ENCODE data around the gene HBD. TPM values are rescaled to one million over a fixed set of nuclear protein-coding genes. Genes with fewer than 3 reads are reported as not detected.

The HBD gene
- polyA plus RNA-seq, 2 of the 4 experiments (the other 2 are of a cell fraction) = not detected

DNA sequence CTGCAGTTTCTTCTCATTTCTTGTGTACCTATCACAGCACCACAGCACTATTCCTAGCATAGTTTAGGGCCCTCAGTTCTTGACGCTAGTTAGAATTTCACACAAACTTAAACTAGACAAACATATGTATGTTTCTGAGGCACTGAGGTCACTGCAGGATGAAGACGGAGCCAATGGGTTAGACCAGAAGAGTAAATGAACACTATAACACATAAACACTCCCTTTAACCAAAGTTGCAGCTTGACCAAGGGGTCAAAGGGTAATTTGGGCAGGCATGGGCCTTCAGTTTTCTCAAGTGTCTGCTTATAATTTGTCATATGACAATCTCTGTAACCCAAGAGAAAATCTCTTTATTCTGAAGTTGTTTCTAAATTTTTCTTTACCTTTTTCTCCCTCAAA is 48.3 kb upstream of the HBD start:
- ATAC-seq (no peak), FAIRE-seq (no peak), DNase-seq (ENCODE audit: low read depth in 1 of 2, low spot score in 1 of 2) (no peak)
- no peaks in the 10 kb centered on the region for H3K9me3 ChIP-seq
- peaks cover 18% of the 10 kb centered on the region for H3K4me1 ChIP-seq
- 91% methylated on average over 2 of the region's 2 CpGs for WGBS (ENCODE audit: missing lambda C conversion rate)
- ChIA-PET CTCF (interaction anchor here (1.0 to 3.0 kb wide), 2 partner anchors 8 to 85 kb away, joined by 3 to 13 read pairs; no protein-coding TSS in a partner anchor), POLR2A (no interaction called here)
- H3K4me3 ChIP-seq = no peak overlapping the region
- TF ChIP-seq, protein P1, sequence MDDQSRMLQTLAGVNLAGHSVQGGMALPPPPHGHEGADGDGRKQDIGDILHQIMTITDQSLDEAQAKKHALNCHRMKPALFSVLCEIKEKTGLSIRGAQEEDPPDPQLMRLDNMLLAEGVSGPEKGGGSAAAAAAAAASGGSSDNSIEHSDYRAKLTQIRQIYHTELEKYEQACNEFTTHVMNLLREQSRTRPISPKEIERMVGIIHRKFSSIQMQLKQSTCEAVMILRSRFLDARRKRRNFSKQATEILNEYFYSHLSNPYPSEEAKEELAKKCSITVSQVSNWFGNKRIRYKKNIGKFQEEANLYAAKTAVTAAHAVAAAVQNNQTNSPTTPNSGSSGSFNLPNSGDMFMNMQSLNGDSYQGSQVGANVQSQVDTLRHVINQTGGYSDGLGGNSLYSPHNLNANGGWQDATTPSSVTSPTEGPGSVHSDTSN (IDR thresholded peaks at IDR 0.05) = no peak
- TF ChIP-seq ZNF302 (CRISPR knock-in tag; IDR thresholded peaks at IDR 0.05) = no peak
- TF ChIP-seq HOXB13 (CRISPR knock-in tag; IDR thresholded peaks at IDR 0.05; ENCODE audit: low read depth) = no peak
- no peak for TF ChIP-seq GATA3 (IDR thresholded peaks at IDR 0.05; ENCODE audit: borderline replicate concordance)
- no peak for TF ChIP-seq POLR2AphosphoS2 (conservative IDR thresholded peaks at IDR 0.05; ENCODE audit: low read length)
- no peak for TF ChIP-seq MAZ (IDR thresholded peaks at IDR 0.05; ENCODE audit: borderline replicate concordance, low read depth, low read length)
- TF ChIP-seq FOSB (CRISPR knock-in tag; IDR thresholded peaks at IDR 0.05) = no peak
- TF ChIP-seq FOXS1 (CRISPR knock-in tag; IDR thresholded peaks at IDR 0.05) = no peak
- no peak for TF ChIP-seq RAD21 (conservative IDR thresholded peaks at IDR 0.05 in 1 of 2, IDR thresholded peaks at IDR 0.05 in 1 of 2)
- TF ChIP-seq HES2 (IDR thresholded peaks at IDR 0.05) = no peak
- no peak for TF ChIP-seq RARB (CRISPR knock-in tag; IDR thresholded peaks at IDR 0.05)
- TF ChIP-seq HEYL (CRISPR knock-in tag; IDR thresholded peaks at IDR 0.05) = no peak
- TF ChIP-seq JUNB (IDR thresholded peaks at IDR 0.05) = no peak
- TF ChIP-seq MAX (IDR thresholded peaks at IDR 0.05) = no peak
- TF ChIP-seq EHMT2 (IDR thresholded peaks at IDR 0.05; ENCODE audit: low read depth) = no peak
- TF ChIP-seq CBX2 (IDR thresholded peaks at IDR 0.05; ENCODE audit: borderline replicate concordance, low read depth) = no peak
- no peak for TF ChIP-seq HOXA7 (CRISPR knock-in tag; IDR thresholded peaks at IDR 0.05)
- TF ChIP-seq BHLHE40 (IDR thresholded peaks at IDR 0.05; ENCODE audit: low read depth, low read length) = no peak
- H3K27ac ChIP-seq = peak overlapping the region in 1 of 2 experiments; percentile 52; a peak in 3 of 6 replicates
- H3K4me2 ChIP-seq = no peak overlapping the region

DNA sequence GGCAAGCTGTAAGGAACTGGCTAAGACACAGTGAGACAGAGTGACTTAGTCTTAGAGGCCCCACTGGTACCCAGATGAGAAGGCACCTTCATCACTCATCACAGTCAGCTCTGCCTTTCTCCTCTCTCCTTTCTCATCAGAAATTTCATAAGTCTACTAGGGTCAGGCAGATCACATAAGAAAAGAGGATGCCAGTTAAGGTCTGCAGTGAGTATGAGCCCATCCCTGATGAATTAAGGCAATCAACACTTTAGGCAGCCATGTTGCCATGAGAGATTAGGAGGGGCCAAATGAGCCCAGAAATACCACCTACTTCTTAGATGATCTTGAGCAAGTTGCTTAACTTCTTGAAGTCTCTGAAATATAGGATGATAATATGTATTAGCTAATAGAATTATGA is 47.3 kb upstream of the HBD start:
- H3K4me3 ChIP-seq = no peak overlapping the region
- H3K4me1 ChIP-seq = peaks cover 18% of the 10 kb centered on the region
- no peaks in the 10 kb centered on the region for H3K9me3 ChIP-seq
- peak overlapping the region; percentile 72 to 87 for H3K27ac ChIP-seq
- ChIA-PET POLR2A (no interaction called here), CTCF (interaction anchor here (3.0 kb wide), 1 partner anchor 9 kb away, joined by 13 read pairs; no protein-coding TSS in a partner anchor)
- DNase-seq (ENCODE audit: low read depth in 1 of 2, low spot score in 1 of 2) (no peak), FAIRE-seq (no peak), ATAC-seq (no peak)
- H3K4me2 ChIP-seq = no peak overlapping the region
- TF ChIP-seq RNF2 (IDR thresholded peaks at IDR 0.05; ENCODE audit: borderline replicate concordance, low read depth) (no peak), ELK1 (IDR thresholded peaks at IDR 0.05; ENCODE audit: low read depth, low read length) (no peak), HDAC2 (IDR thresholded peaks at IDR 0.05) (no peak), FOXS1 (CRISPR knock-in tag; IDR thresholded peaks at IDR 0.05) (no peak), ZC3H11A (IDR thresholded peaks at IDR 0.05) (no peak)

GRCh38 chr11:5280582-5281102 is 46.4 kb upstream of the HBD start:
- POLR2A ChIA-PET = no interaction called here
- peaks cover 18% of the 10 kb centered on the region for H3K4me1 ChIP-seq
- DNase-seq (ENCODE audit: low read depth in 1 of 2, low spot score in 1 of 2) (peak; percentile 94 to 98), ATAC-seq (peak; percentile 100), FAIRE-seq (peak; percentile 94)
- H3K4me2 ChIP-seq = peak overlapping the region; percentile 57
- no peaks in the 10 kb centered on the region for H3K9me3 ChIP-seq
- WGBS (ENCODE audit: missing lambda C conversion rate) = 8% methylated on average over 2 of the region's 3 CpGs
- CTCF ChIA-PET = interaction anchor here (0.5 to 3.0 kb wide), 5 partner anchors 10 to 139 kb away, joined by 3 to 13 read pairs (median 4); no protein-coding TSS in a partner anchor
- peak overlapping the region; percentile 78 to 87 for H3K27ac ChIP-seq
- TF ChIP-seq JUN (IDR thresholded peaks at IDR 0.05) (peak; percentile 50 to 56; a peak in 1 of 5 replicates), POLR2A (IDR thresholded peaks at IDR 0.05; ENCODE audit: low read length) (no peak), ATOH8 (CRISPR knock-in tag; IDR thresholded peaks at IDR 0.05; ENCODE audit: low read depth) (peak; percentile 80; the same call in 1 of the 2 replicates), FOSL2 (IDR thresholded peaks at IDR 0.05) (peak; percentile 96), FOSL2 (CRISPR knock-in tag; IDR thresholded peaks at IDR 0.05) (peak; percentile 100), MAX (IDR thresholded peaks at IDR 0.05) (0 out of 2 replicates have a peak, but pooled peaks have one; percentile 28), HOXA7 (CRISPR knock-in tag; IDR thresholded peaks at IDR 0.05) (no peak), JUNB (IDR thresholded peaks at IDR 0.05) (peak; percentile 81), CHD2 (IDR thresholded peaks at IDR 0.05; ENCODE audit: low read length, partially characterized antibody) (no peak), MAFK (IDR thresholded peaks at IDR 0.05; ENCODE audit: partially characterized antibody) (peak; percentile 100), NFE2L2 (conservative IDR thresholded peaks at IDR 0.05; ENCODE audit: low read length) (peak; percentile 98), GATA3 (IDR thresholded peaks at IDR 0.05; ENCODE audit: borderline replicate concordance) (peak; percentile 20; the same call in 1 of the 2 replicates), RCOR1 (IDR thresholded peaks at IDR 0.05; ENCODE audit: low read depth, low read length) (0 out of 2 replicates have a peak, but pooled peaks have one; percentile 52)
- no peak overlapping the region for H3K4me3 ChIP-seq

Measured in A549 (cell line).